Gastrocnemius medialis (tissue), 4 donors: ENCODE data around the gene TMEM117.

Experiments
- POLR2A ChIP-seq, 2 donors: fragments of 450-650 bp; IDR thresholded peaks; one replicate each; pipeline ENCODE4 v1.6.1; 2017; ENCODE audit warnings: antibody characterized with exemption in 2 of 2, mild to moderate bottlenecking in 2 of 2, moderate library complexity in 2 of 2
- TF ChIP-seq, protein P1 (sequence below), 5 experiments: fragments of 450-650 bp in 3 of 5; fragments of 200-600 bp in 2 of 5; sonication (generic) in 2 of 5; IDR thresholded peaks in 4 of 5; conservative IDR thresholded peaks in 1 of 5; 1 replicate in 4 of 5; 2 replicates in 1 of 5; pipeline ENCODE4 v1.5.1; 2016 to 2019; ENCODE audit warnings: antibody characterized with exemption in 5 of 5, mild to moderate bottlenecking in 3 of 5, moderate library complexity in 3 of 5

DNA sequence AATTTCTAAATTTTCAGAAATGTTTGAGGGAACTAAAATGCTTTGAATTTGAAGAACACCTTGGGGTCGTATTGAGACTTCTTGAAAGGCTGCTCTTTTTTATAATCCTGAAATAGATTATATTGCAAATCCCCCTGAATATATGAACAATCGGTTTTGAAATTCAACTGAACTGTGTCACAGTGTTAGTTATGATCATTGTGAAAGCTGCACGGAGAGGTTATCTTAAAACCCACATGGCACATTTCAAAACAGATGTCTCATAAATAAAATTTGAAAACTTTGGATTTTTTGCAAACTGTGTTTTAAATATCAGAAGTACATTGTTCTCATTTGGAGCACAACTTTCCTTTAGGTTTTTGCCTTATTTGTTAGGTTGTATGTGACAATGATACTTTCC, 218.4 kb downstream of the TMEM117 start:
- no peak for TF ChIP-seq POLR2A (IDR thresholded peaks at IDR 0.05)
- TF ChIP-seq, protein P1, sequence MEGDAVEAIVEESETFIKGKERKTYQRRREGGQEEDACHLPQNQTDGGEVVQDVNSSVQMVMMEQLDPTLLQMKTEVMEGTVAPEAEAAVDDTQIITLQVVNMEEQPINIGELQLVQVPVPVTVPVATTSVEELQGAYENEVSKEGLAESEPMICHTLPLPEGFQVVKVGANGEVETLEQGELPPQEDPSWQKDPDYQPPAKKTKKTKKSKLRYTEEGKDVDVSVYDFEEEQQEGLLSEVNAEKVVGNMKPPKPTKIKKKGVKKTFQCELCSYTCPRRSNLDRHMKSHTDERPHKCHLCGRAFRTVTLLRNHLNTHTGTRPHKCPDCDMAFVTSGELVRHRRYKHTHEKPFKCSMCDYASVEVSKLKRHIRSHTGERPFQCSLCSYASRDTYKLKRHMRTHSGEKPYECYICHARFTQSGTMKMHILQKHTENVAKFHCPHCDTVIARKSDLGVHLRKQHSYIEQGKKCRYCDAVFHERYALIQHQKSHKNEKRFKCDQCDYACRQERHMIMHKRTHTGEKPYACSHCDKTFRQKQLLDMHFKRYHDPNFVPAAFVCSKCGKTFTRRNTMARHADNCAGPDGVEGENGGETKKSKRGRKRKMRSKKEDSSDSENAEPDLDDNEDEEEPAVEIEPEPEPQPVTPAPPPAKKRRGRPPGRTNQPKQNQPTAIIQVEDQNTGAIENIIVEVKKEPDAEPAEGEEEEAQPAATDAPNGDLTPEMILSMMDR (IDR thresholded peaks at IDR 0.05 in 4 of 5, conservative IDR thresholded peaks at IDR 0.05 in 1 of 5): no peak
